Measurements from ENCODE around the gene UGT2B10.
"Not testable (repeated sequence)": the region's sequence is repeated elsewhere in the genome, so short reads cannot be mapped to it uniquely, and the experiment has no call there.

Gene UGT2B10

DNA sequence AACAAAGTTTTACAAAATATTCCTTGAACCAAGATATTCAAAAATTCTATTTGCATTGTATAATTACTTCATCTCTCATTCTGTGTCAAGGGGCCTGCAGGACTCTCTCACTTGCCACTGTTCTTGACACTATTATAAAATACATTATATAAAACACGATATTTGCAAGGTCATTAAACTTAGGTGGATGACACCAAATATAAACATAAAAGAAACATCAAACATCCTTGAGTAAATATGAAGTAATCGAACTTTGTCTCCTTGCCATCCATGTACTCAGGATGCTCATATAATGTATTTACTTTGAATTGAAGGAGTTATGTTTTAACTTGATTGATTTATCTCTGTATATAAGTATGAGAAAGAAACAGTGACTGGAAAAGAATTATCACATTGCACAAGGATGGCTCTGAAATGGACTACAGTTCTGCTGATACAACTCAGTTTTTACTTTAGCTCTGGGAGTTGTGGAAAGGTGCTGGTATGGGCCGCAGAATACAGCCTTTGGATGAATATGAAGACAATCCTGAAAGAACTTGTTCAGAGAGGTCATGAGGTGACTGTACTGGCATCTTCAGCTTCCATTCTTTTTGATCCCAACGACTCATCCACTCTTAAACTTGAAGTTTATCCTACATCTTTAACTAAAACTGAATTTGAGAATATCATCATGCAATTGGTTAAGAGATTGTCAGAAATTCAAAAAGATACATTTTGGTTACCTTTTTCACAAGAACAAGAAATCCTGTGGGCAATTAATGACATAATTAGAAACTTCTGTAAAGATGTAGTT, at the start of gene UGT2B10:
UGT2B10 (plus strand) TSS at position 378 of the 793 bp plus-strand sequence; CDS start at position 404, 26 bp downstream.
- not testable (repeated sequence) for DNase-seq (ENCODE audit: low read depth, low spot score)

DNA sequence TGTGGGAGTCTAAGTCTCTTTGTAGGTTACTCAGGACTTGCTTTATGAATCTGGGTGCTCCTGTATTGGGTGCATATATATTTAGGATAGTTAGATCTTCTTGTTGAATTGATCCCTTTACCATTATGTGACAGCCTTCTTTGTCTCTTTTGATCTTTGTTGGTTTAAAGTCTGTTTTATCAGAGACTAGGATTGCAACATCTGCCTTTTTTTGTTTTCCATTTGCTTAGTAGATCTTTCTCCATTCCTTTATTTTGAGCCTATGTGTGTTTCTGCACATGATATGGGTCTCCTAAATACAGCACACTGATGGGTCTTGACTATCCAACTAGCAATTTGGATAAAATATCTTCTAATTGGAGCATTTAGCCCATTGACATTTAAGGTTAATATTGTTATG, 44.0 kb upstream of the UGT2B10 start:
- DNase-seq (ENCODE audit: low read depth, low spot score), result not testable (repeated sequence)

DNA sequence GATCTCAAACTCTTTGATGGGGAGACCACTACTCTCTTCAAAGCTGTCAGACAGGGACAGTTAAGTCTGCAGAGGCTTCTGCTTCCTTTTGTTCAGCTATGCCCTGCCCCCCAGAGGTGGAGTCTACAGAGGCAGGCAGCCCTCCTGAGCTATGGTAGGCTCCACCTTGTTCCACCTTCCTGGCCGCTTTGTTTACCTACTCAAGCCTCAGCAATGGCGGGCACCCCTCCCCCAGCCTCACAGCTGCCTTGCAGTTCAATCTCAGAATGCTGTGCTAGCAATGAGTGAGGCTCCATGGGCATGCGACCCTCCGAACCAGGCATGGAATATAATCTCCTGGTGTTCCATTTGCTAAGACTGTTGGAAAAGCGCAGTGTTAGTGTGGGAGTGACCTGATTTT, 42.1 kb upstream of the UGT2B10 start:
- no peak for DNase-seq (ENCODE audit: low read depth, low spot score)

DNA sequence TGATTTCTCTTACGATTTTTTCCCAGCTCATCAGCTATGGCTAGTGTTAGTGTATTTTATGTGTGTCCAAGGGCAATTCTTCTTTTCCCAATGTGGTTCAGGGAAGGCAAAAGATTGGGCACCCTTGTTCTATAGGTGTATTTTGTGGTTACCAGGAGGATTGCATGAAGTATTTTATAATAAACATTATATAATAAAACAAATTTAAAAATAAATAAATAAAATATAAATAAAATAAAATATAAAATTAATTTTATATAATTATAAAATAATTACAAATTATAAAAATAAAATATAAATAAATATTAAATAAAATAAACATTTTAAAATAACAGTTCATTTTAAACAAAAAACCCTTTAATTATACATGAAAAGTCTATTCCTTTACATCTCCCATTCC, 35.6 kb upstream of the UGT2B10 start:
- no peak for DNase-seq (ENCODE audit: low read depth, low spot score)

DNA sequence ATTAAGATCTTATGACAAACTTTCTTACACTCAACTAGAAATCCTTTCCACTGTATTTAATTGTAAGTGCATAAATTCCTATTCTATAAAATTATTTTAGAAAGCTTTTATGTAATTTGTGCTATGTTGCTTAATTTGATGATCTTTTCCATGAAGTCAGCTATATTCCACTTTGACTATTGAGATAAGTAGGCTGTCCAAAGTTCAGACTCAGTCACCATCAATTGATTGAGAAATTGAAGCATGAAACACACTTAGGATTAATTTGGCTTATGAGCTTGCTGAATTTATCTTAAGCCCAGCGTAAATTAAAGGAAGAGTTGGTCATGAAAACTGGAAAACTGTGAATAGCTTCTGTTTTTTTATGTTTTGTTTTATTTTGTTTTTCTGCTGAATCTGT, 18.7 kb upstream of the UGT2B10 start:
- DNase-seq (ENCODE audit: low read depth, low spot score), result no peak

DNA sequence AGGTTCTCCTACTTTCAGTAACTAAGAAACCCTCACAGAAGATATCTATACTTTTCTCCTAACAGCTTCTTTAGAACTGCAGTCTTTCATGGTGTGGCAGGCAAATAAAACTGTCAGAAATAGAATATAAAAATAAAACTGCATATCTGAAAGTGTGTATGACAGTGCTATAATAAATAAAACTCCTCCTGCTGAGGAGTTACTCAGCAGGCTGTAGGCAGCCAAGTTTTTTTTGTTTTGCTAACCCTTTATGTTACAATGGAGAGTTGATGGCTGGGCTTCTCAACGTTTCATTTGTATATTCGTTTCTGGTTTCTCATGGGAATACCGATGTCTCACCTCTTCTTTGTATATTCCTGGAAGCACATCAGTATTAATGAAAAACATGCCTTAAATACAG, 18.2 kb upstream of the UGT2B10 start:
- no peak for DNase-seq (ENCODE audit: low read depth, low spot score)

DNA sequence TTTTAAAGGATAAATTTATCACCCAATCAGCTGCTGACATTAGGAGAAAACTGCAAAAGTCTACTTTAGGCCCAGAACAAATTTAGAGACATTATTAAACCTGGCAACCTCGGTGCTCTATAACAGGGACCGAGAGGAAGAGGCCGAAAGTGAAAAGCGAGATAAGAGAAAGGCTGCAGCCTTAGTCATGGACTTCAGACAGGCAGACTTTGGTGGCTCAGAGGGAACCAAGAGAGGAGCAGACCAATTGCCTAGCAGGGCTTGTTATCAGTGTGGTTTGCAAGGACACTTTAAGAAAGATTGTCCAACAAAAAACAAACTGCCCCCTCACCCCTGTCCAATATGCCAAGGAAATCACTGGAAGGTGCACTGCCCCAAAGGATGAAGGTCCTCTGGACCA, 12.8 kb upstream of the UGT2B10 start:
- no peak for DNase-seq (ENCODE audit: low read depth, low spot score)

DNA sequence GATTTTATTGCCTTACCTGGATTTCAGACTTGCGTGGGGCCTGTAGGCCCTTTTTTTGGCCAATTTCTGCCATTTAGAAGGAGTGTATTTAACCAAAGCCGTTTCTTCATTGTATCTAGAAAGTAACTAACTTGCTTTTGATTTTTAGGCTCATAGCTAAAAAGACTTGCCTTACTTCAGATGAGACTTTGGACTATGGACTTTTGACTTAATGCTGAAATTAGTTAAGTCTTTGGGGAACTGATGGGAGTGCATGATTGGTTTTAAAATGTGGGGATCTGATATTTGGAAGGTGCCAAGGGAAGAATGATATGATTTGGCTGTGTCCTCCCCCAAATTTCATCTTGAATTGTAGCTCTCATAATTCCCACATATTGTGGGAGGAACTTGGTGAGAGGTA, 7.7 kb upstream of the UGT2B10 start:
- no peak for DNase-seq (ENCODE audit: low read depth, low spot score)

DNA sequence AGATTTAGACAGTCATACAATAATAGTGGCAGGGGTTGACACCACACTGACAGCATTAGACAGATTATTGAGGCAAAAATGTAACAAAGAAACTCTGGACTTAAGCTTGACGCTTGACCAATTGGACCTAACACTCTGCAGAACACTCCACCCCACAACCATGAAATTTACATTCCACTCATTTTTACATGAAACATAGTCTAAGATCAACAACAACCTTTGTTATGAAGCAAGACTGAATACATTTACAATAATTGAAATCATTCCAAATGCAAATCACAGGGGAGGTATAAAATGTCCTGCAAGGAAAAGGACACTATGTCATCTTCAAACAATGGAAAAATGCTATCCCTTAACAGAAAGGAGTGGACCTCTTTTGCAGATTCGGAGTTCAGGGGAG, 4.9 kb upstream of the UGT2B10 start:
- no peak for DNase-seq (ENCODE audit: low read depth, low spot score)

DNA sequence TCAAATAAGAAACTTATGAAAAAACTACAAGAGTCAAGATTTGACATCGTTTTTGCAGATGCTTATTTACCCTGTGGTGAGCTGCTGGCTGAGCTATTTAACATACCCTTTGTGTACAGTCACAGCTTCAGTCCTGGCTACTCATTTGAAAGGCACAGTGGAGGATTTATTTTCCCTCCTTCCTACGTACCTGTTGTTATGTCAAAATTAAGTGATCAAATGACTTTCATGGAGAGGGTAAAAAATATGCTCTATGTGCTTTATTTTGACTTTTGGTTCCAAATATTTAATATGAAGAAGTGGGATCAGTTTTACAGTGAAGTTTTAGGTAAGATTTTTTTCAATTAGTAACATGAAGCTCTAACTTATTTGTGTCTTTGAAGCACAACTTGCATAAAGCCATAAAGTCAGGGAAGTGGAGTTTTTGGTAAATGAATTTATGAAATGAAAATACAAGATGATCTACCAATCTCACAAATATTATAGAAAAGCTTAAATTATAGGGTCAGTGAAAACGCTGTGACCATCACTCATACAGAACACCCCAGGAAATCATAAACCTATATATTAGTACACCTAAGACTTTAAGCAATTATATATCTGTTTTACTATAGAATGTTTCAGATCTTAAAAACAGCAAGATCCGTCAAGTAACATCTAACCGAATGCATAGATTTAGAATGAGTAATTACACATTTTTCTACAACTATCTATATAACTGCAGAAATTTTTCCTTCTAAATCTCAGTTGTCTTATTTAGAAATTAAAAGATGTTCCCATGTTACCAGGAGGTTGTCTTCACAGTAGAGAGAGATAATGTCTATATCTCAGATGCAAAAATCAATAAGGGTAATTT, 844 bp downstream of the UGT2B10 start:
- DNase-seq (ENCODE audit: low read depth, low spot score), result not testable (repeated sequence)

DNA sequence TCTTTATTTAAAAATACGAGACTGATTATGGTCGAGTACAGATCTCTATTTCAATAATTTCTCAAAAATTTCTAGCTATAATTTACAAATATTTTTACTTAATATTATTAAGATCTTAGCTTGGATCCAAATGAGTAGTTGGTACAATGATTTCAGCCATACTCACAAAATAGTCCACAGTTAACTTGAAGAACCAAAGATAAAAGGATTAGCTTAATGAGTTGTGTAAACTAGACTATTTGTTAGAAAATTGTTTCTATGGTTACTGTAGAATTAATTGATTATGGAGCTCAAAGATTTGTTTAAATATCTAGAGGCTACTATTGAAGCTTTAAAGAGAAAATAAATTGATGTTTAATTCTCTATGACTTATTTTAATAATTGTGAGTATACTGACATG, 1.6 kb downstream of the UGT2B10 start:
- DNase-seq (ENCODE audit: low read depth, low spot score), result no peak

DNA sequence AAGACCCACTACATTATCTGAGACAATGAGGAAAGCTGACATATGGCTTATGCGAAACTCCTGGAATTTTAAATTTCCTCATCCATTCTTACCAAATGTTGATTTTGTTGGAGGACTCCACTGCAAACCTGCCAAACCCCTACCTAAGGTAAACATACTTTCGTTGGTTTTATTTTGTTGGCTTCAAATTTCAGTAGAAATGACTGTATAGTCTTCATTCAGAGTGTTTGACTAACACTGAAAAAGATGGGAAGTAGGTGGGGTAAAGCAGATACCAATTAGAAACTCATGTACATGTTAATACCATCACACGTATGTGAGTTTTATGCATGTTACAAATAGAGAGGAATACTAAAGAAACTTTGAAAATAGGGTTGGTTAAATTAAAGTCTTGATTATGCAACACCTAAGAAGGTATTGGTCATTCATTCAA, 2.3 kb downstream of the UGT2B10 start:
- not testable (repeated sequence) for DNase-seq (ENCODE audit: low read depth, low spot score)

DNA sequence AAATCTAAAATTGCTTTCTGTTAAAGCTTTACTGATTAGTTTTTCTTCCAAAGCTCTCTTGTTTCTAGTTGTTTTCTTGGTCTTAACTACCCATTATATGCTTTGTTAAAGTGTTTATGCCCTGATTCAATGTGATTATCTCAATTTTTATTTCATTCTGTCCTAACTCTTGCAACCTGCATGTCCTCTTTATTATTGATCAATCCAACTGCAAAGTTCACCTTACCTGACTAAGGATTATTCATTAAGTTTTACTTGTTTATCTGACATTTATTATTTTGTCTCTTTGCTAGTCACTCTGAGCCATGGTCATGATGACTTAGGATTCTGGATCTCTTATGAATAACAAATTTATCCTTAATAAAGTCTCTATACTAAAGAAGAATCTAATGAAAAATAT, 15.8 kb downstream of the UGT2B10 start:
- no peak for DNase-seq (ENCODE audit: low read depth, low spot score)

DNA sequence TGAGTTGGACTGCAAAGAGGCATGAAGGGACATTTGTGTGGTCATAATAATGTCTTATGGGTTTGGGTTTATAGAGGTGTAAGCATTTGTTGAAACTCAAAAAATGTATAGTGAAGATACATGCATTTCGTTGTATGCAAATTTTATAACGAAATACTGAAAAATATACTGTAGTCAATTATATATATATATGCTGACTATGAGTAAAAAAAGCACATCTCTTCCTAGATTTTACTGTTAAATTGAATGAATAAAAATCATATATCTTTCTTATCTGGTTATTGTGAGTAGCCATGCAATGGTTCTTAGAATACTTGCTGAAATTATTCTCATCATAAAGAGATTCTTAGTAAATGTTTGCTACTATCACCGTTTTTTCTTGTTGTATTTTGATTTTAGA, 34.5 kb downstream of the UGT2B10 start:
- DNase-seq (ENCODE audit: low read depth, low spot score), result no peak

DNA sequence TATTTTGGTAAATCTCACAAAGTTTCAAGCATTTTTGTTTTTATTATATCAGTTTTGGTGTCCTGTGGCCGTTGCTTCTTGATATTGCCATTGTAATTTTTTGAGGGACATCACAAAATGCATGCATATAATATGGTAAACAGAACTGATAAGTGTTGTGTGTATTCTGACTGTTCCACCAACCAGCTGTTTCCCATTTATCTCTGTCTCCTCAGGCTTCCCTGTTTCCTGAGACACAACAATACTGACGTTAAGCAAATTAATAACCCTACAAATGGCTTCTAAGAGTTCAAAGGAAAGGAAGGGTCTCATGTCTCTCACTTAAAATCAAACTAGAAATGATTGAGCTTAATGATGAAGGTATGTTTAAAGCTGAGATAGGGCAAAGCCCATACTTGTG, 40.0 kb downstream of the UGT2B10 start:
- DNase-seq (ENCODE audit: low read depth, low spot score), result no peak

DNA sequence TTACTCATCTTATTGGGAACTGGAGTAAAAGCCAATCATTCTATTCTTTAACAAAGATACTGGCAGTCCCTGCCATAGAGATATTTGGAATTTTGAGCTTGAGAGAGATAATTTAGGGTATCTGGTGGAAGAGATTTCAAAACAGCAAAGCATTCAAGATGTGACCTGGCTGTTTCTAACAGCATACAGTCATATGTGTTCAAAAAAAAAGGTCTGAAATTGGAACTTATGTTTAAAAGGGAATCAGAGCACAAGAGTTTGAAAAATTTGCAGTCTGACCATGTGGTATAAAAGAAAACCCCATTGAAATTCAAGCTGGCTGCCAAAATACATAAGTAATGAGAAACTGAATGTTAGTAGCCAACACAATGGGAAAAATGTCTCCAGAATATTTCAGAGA, 42.2 kb downstream of the UGT2B10 start:
- DNase-seq (ENCODE audit: low read depth, low spot score), result no peak

DNA sequence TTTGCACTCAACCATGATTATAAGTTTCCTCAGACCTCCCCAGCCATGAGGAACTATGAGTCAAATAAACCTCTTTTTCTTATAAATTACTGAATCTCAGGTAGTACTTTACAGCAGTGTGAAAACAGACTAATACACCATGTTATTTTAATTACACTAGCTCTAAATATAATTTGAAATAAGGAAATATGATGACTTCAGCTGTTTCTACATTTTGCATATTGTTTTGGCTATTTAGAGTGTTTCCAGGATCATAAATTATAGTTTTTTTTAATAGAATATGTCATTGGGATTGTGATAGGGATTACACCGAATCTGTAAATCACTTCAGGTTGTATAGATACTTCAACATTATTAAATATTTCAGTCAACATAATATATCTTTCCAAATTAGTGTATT, 43.9 kb downstream of the UGT2B10 start:
- DNase-seq (ENCODE audit: low read depth, low spot score), result no peak

DNA sequence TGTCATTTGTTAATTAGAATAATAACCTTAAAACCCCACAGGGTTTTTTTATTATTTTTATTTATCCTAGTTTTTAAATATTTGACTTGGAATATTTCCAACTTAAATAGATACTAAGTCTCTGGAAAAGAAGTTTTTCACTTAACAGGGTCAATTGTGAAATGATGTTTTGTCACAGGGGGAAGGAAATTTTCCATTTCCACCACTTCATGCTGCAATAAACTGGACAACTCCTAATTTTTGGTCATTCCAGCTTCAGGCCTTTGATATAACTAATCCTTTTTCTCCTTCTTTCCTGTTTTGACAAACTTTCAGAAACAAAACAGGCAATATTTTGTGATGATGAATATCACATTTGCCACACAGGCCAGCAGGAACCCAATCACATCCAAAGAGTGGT, 45.3 kb downstream of the UGT2B10 start:
- DNase-seq (ENCODE audit: low read depth, low spot score), result no peak

DNA sequence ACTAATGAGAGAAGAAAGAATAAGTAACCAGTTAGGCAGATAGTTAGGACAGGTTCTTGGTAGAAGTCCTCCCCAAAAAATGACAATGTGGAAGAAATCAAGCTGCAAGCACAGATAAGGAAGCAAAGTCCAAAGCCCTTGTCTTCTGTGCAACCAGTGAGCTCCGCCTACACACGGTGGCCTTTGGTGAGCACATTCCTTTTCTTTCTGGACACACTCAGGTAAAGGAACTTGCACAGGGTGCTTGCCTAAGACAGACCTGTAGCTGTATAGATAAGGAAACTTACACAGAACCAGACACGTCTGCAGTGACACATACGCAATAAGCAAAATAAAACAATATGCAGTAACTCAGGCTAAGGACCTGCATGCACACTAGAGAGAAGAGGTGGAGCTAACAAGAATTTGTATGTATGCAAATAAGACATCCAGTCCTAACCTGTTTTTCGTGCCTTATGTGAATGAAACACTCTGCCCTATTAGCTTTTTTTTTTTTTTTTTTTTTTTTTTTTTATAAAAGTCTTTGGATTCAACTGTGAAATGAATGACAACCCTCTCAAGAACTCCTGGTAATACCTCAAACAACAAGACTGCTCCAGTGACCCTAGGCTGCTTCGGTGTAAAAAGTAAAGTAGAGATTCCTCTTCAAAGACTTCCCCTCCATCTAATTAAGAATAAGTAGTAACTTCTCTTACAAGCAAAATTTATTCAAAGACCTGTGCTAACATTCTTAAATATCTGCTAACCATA, 48.8 kb downstream of the UGT2B10 start:
- no peak for DNase-seq (ENCODE audit: low read depth, low spot score)

DNA sequence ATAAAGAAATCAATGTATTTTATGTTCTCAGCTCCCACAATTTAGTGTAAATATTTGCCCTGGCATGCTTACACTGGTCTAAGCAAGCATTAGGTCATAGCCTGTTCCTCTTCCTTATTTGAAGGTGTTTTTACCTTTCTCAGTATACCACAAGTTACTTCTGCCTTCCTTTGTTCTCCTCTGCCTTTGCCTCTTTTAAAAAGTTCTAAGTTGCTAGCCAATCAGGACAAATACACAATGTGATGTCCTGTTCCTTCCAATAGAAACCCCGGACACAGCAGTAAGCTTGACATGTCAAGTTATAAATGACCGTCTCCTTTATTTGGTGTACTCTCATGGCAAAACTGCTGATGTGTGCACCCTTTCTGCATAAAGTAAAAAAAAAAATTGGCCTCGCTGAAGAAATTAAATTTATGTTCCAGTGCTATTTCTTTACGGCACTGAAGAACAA, 49.4 kb downstream of the UGT2B10 start:
- no peak for DNase-seq (ENCODE audit: low read depth, low spot score)

DNA sequence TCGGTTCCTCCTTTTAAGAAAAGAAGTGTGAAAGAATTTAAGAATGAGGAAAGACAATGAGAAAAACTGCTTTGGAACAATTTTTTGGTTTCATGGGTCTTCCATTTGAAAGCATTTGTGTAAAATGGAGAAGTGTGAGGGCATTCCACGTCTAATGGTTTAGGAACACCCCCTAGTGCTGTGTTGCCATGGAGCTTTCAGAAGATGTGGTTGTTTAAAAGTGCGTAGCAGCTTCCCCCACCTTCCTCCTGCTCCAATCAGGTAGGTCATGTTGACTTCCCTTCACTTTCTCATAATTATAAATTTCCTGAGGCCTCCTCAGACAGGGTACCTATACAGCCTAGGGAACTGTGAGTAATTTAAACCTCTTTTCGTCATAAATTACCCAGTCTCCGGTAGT, 50.0 kb downstream of the UGT2B10 start:
- no peak for DNase-seq (ENCODE audit: low read depth, low spot score)

DNA sequence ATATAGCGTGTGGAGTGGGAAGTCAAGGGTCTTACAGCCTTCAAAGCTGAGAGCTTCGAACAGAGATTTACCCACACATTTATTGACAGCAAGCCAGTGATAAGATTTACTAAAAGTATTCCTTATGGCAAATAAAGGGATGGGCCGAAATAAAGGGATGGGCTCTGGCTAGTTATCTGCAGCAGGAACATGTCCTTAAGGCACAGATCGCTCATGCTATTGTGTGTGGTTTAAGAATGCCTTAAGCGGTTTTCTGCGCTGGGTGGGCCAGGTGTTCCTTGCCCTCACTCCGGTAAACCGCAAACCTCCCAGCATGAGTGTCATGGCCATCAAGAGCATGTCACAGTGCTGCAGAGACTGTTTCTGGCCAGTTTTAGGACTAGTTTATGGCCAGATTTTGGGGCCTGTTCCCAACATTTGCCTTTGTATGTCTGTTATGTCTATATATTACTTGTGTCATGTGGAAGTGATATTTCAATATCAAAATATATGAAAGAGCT, 53.5 kb downstream of the UGT2B10 start:
- no peak for DNase-seq (ENCODE audit: low read depth, low spot score)
